Neural progenitor cell (in vitro differentiated cells): ENCODE measurements around the gene ELP5. TPM values are rescaled to one million over a fixed set of nuclear protein-coding genes. Genes with fewer than 3 reads are reported as not detected.

ENCODE experiments used
- DNase-seq: peaks from one replicate; pipeline ENCODE4 v3.0.0-alpha.2; 2016; ENCODE audit warnings: low spot score
- H2AFZ ChIP-seq: fragments of 200-600 bp; sonication (generic); replicated peaks from 2 replicates; pipeline ENCODE4 v1.6.1; 2016; ENCODE audit warnings: antibody characterized with exemption
- H3F3A ChIP-seq: fragments of 200-600 bp; sonication (generic); 2 replicates; pipeline ENCODE4 v1.6.1; 2016; ENCODE audit warnings: antibody characterized with exemption, low read depth
- H3K27ac ChIP-seq: fragments of 200-600 bp; sonication (generic); 2 replicates; pipeline ENCODE4 v1.5.1; 2016; ENCODE audit warnings: mild to moderate bottlenecking
- H3K27me3 ChIP-seq: fragments of 200-600 bp; sonication (generic); 2 replicates; pipeline ENCODE4 v1.6.1; 2016; ENCODE audit warnings: mild to moderate bottlenecking, moderate library complexity
- H3K36me3 ChIP-seq: fragments of 200-600 bp; sonication (generic); 2 replicates; pipeline ENCODE4 v1.5.1; 2016
- H3K4me1 ChIP-seq: fragments of 200-600 bp; sonication (generic); 2 replicates; pipeline ENCODE4 v1.6.1; 2016; ENCODE audit warnings: mixed run types
- H3K4me2 ChIP-seq: fragments of 200-600 bp; sonication (generic); 2 replicates; pipeline ENCODE4 v1.6.1; 2016
- H3K4me3 ChIP-seq: fragments of 200-600 bp; sonication (generic); 2 replicates; pipeline ENCODE4 v1.5.1; 2016
- H3K79me2 ChIP-seq: fragments of 200-600 bp; sonication (generic); 2 replicates; pipeline ENCODE4 v1.6.1; 2016; ENCODE audit warnings: low read depth
- H3K9ac ChIP-seq: fragments of 200-600 bp; sonication (generic); 2 replicates; pipeline ENCODE4 v1.6.1; 2016
- H3K9me3 ChIP-seq: fragments of 200-600 bp; sonication (generic); 2 replicates; pipeline ENCODE4 v1.5.1; 2016; ENCODE audit warnings: low read depth
- H4K20me1 ChIP-seq: fragments of 200-600 bp; sonication (generic); 2 replicates; pipeline ENCODE4 v1.6.1; 2016; ENCODE audit warnings: low read depth
- H3K27ac Mint-ChIP-seq: 3 replicates; pipeline ENCODE4 v1.8.0; 2021; ENCODE audit warnings: mixed read lengths
- H3K27me3 Mint-ChIP-seq: 2 replicates; pipeline ENCODE4 v1.8.0; 2022; ENCODE audit warnings: low read depth, mild to moderate bottlenecking, inconsistent platforms, moderate library complexity, mixed read lengths; ENCODE audit not compliant: insufficient read depth
- H3K36me3 Mint-ChIP-seq: 3 replicates; pipeline ENCODE4 v1.8.0; 2021; ENCODE audit warnings: mixed read lengths
- H3K4me1 Mint-ChIP-seq: 3 replicates; pipeline ENCODE4 v1.8.0; 2021; ENCODE audit warnings: mixed read lengths
- H3K4me3 Mint-ChIP-seq: 3 replicates; pipeline ENCODE4 v1.8.0; 2021; ENCODE audit warnings: mild to moderate bottlenecking, moderate library complexity, mixed read lengths
- H3K9me3 Mint-ChIP-seq: 3 replicates; pipeline ENCODE4 v1.8.0; 2020; ENCODE audit warnings: mixed read lengths
- CTCF ChIP-seq: fragments of 200-600 bp; sonication (generic); IDR thresholded peaks from 2 replicates; pipeline ENCODE4 v1.5.1; 2017; ENCODE audit warnings: antibody characterized with exemption, mild to moderate bottlenecking
- EZH2 ChIP-seq: fragments of 200-600 bp; sonication (generic); IDR thresholded peaks from 2 replicates; pipeline ENCODE4 v1.6.1; 2017; ENCODE audit warnings: antibody characterized with exemption, mild to moderate bottlenecking, moderate library complexity
- EZH2phosphoT487 ChIP-seq: fragments of 200-600 bp; sonication (generic); IDR thresholded peaks from 2 replicates; pipeline ENCODE4 v1.6.1; 2017; ENCODE audit warnings: antibody characterized with exemption
- total RNA-seq: library from RNA; depleted of rRNA; stranded (reverse); fragments of >200 nt; gene quantifications from 2 replicates; pipeline ENCODE4 v1.2.3, GENCODE V29; 2015; ENCODE audit warnings: low replicate concordance

The ELP5 gene
- total RNA-seq, 1 donor from 2014 or later: 17.5 TPM

- H3K4me2 ChIP-seq: peak overlapping the region; percentile 76
- no peaks in the 10 kb centered on the region for H3K79me2 ChIP-seq
- peaks cover 16% of the 10 kb centered on the region for H4K20me1 ChIP-seq
- TF ChIP-seq EZH2phosphoT487 (peak; percentile 19), CTCF (no peak), EZH2 (no peak)
- Mint-ChIP-seq H3K4me3 (peak overlapping the region; percentile 88), H3K4me1 (peaks cover 18% of the 10 kb centered on the region), H3K27me3 (peaks cover 18% of the 10 kb centered on the region), H3K27ac (no peak overlapping the region), H3K9me3 (peaks cover 1% of the 10 kb centered on the region), H3K36me3 (peaks cover 1% of the 10 kb centered on the region)
- H3K36me3 ChIP-seq: no peaks in the 10 kb centered on the region
- H3K4me1 ChIP-seq: peaks cover 4% of the 10 kb centered on the region
- no peak overlapping the region for H3K27ac ChIP-seq
- no peaks in the 10 kb centered on the region for H3K9me3 ChIP-seq
- H3F3A ChIP-seq: peaks cover 16% of the 10 kb centered on the region
- H2AFZ ChIP-seq: peak overlapping the region; percentile 71
- no peak overlapping the region for H3K9ac ChIP-seq
- no peak for DNase-seq
- H3K4me3 ChIP-seq: peak overlapping the region; percentile 56
- peaks cover 47% of the 10 kb centered on the region for H3K27me3 ChIP-seq
These were observed 30.1 kb downstream of the ELP5 start for GRCh38 chr17:7281953-7282751.

- Histone ChIP-seq H3K27me3 (peaks cover 47% of the 10 kb centered on the region), H3K9me3 (no peaks in the 10 kb centered on the region), H3K27ac (no peak overlapping the region), H3K4me2 (peak overlapping the region; percentile 76), H4K20me1 (peaks cover 16% of the 10 kb centered on the region), H3K36me3 (no peaks in the 10 kb centered on the region), H3K4me1 (peaks cover 4% of the 10 kb centered on the region), H3K79me2 (no peaks in the 10 kb centered on the region), H3K4me3 (peak overlapping the region; percentile 56), H2AFZ (no peak overlapping the region), H3K9ac (no peak overlapping the region), H3F3A (peaks cover 16% of the 10 kb centered on the region)
- Mint-ChIP-seq H3K4me3 (peak overlapping the region; percentile 88), H3K27ac (no peak overlapping the region), H3K36me3 (peaks cover 1% of the 10 kb centered on the region), H3K27me3 (peaks cover 18% of the 10 kb centered on the region), H3K9me3 (peaks cover 1% of the 10 kb centered on the region), H3K4me1 (peaks cover 18% of the 10 kb centered on the region)
- no peak for TF ChIP-seq EZH2phosphoT487
- TF ChIP-seq EZH2: no peak
- no peak for TF ChIP-seq CTCF
- no peak for DNase-seq
These were observed 30.8 kb downstream of the ELP5 start for GRCh38 chr17:7282752-7283321.

GRCh38 chr17:7283471-7284216, 31.6 kb downstream of the ELP5 start:
- H3K27me3 Mint-ChIP-seq: peaks cover 18% of the 10 kb centered on the region
- H3K9ac ChIP-seq: no peak overlapping the region
- H3K27me3 ChIP-seq: peaks cover 45% of the 10 kb centered on the region
- peaks cover 18% of the 10 kb centered on the region for H3K4me1 Mint-ChIP-seq
- no peak overlapping the region for H3K27ac ChIP-seq
- peaks cover 16% of the 10 kb centered on the region for H4K20me1 ChIP-seq
- H3K27ac Mint-ChIP-seq: no peak overlapping the region
- H3K79me2 ChIP-seq: no peaks in the 10 kb centered on the region
- DNase-seq: no peak
- peak overlapping the region; percentile 88 for H3K4me3 Mint-ChIP-seq
- H3K36me3 ChIP-seq: no peaks in the 10 kb centered on the region
- peaks cover 4% of the 10 kb centered on the region for H3K4me1 ChIP-seq
- peaks cover 1% of the 10 kb centered on the region for H3K9me3 Mint-ChIP-seq
- TF ChIP-seq EZH2phosphoT487 (no peak), EZH2 (no peak), CTCF (no peak)
- no peaks in the 10 kb centered on the region for H3K9me3 ChIP-seq
- H3K36me3 Mint-ChIP-seq: peaks cover 1% of the 10 kb centered on the region
- H3K4me3 ChIP-seq: no peak overlapping the region
- peaks cover 16% of the 10 kb centered on the region for H3F3A ChIP-seq
- H3K4me2 ChIP-seq: no peak overlapping the region
- no peak overlapping the region for H2AFZ ChIP-seq
